ENCODE data around the gene ERFL.

- TF ChIP-seq ZNF747 (tag by site-specific recombination; IDR thresholded peaks at IDR 0.05), result no peak
- no peak for TF ChIP-seq SP2 (tag by site-specific recombination; IDR thresholded peaks at IDR 0.05)
- TF ChIP-seq YY1 (tag by site-specific recombination; IDR thresholded peaks at IDR 0.05), result no peak
- no peak for TF ChIP-seq ZNF221 (tag by site-specific recombination; IDR thresholded peaks at IDR 0.05; ENCODE audit: borderline replicate concordance)
- TF ChIP-seq HOXA7 (CRISPR knock-in tag; IDR thresholded peaks at IDR 0.05; ENCODE audit: borderline replicate concordance), result no peak
- TF ChIP-seq PRDM2 (tag by site-specific recombination; IDR thresholded peaks at IDR 0.05; ENCODE audit: borderline replicate concordance), result no peak
- no peak for TF ChIP-seq ZNF146 (tag by site-specific recombination; IDR thresholded peaks at IDR 0.05)
- TF ChIP-seq REST (tag by site-specific recombination; IDR thresholded peaks at IDR 0.05), result no peak
- TF ChIP-seq CTCF (tag by site-specific recombination; IDR thresholded peaks at IDR 0.05), result no peak
- TF ChIP-seq ZNF280D (tag by site-specific recombination; IDR thresholded peaks at IDR 0.05), result no peak
- TF ChIP-seq ZNF830 (tag by site-specific recombination; IDR thresholded peaks at IDR 0.05; ENCODE audit: low read depth), result no peak
Measured at GRCh38 chr19:41921577-41922576, 6.4 kb downstream of the ERFL start.
